EL (cell line): ENCODE measurements around the gene AMZ2.
"Not testable (repeated sequence)": the region's sequence is repeated elsewhere in the genome, so short reads cannot be mapped to it uniquely, and the experiment has no call there.

Experiments used
- DNase-seq: peaks from one replicate; pipeline ENCODE4 v3.0.0-alpha.2; 2016

AMZ2 gene

DNA sequence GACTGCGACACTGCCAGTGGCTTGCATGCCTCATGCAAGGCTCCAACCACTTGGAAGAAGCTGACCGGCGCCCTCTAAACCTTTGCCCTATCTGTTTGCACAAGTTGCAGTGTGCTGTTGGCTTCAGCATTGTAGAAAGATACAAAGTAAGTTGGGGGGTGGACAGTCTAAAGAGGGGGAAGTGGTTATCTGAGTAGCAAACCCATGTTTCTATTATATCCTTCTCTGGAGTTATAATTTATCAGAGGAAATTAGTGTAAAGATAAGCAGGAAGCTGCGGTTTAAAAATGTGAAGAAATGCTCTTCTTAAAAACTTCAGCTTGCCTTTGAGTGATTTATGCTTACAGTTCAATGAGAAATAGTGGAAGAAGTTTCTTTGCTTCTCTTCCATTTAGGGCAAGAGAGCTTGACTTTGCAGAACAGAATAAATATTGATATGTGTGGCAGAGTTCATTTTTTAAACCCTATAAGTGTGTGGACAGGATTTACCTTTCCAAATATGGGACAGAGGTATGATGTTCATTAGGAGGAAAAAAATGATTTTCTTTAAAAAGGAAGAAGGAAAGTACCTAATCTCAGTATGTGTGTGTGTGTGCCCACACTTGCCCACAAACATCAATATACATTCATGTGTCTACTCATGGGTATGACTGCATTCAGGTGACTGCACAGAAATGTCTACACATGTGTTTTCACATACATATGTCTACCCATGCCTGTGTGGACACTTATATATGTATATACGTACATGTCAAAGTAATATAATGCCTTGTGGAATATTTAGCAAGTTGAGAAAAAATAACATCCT lies 8.1 kb downstream of the AMZ2 start:
- DNase-seq: no peak

DNA sequence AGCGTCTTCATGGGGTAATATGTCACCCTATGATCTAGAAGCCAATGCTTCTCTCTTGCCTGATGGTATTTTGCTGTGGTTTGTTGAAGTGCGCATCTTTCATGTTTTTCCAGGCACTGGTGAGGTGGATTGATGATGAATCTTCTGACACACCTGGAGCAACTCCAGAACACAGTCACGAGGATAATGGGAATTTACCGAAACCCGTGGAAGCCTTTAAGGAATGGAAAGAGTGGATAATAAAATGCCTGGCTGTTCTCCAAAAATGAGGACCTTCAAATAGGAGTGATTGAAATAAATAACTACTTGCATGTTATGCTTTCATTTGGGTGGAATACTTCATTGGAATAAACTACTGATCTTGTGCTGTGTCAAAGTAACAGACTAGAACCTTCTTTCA lies 8.9 kb downstream of the AMZ2 start:
- DNase-seq: not testable (repeated sequence)

DNA sequence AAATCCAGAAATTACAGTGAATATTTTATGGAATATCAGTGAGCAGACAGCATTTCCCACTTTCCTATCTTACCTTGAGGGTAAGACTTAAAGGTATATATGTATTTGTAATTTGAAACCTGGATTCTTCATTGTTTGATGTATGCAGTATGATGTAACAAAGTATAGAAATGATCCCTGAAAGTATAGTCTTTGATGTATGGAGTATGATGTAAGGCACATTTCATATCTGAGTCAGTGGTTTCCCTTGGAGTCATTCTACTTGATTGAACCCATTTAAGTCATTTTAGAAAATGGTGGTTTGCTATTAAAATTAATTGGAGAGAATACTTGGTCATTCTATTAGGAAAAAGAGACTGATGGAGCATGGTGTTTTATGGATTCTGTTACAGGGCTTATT lies 10.1 kb downstream of the AMZ2 start:
- DNase-seq: no peak

DNA sequence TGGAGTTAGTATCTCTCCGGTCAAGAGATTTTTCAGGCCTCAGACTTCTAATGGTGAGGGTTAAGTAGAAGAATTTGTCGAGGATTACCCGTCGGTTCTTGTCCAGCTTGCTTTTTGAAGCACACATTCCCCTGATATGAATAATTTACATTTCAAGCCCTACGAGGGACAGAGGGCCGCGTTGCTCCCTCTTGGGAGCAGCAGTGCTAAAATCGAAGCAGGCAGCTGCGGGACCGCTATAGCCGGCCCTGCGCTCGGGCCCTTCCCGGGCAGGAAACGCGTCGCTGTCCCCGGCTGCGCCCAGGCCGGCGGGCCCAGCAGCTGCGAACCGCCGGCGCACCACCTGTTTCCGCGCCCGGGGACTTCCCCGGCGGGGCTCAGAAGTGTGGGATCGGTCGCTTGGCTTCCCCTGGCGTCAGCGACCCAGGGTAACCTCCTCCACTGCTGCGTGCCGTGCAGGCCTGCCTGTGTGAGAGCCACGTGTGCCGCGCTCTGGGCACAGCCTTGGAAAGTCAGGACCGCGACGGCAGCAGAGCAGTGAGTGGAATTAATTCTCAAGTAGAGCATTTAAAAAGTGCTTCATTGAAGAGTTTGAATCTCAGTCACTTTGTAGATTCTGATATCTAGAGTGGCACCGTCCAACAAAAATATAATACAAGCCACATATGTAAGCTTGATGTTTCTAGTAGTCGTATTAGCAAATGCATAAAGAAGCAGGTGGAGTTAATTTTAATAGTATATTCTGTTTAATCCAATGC lies 11.2 kb downstream of the AMZ2 start:
- peak; percentile 46 for DNase-seq

DNA sequence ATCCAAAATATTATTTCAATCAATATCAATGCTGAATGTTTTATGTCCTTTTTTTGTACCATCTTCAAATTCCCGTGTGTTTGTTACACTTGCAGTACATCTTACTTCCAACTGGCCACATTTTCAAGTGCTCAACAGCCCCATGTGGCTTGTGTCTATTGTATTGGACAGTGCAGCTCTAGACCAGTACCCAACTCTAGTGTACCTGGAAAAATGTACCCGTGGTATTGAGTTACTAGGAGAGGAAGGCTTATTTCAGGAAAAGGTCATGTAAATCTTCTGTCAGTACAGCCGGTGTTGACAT lies 11.8 kb downstream of the AMZ2 start:
- DNase-seq: not testable (repeated sequence)

DNA sequence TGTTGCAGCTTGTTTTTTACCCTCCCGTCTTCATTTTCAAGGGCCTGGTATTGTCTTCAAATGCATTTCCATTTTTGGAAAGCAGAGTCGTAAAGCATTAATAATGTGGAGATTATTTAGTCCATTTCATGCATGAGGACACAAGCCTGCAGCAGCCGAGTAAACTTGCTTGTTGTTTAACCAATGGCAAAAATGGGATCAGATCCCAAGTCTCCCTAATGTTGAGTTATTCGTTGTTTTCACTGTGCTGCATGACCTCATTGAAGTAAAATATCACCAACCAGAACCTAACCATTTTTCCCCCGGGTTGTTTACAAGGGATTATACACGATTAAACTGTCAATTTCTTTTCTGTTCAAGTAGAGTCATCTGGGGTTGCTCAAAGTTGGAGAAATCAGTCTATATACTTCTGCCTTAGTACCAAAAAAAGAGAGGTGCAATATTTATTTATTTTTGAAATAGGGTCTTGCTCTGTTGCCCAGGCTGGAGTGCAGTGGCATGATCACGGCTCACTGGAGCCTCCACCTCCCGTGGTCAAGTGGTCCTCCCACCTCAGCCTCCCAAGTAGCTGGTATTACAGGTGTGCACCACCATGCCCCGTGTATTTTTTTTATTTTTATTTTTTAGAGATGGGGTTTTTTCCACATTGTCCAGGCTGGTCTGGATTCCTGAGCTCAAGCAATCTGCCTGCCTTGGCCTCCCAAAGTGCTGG lies 12.4 kb downstream of the AMZ2 start:
- no peak for DNase-seq

DNA sequence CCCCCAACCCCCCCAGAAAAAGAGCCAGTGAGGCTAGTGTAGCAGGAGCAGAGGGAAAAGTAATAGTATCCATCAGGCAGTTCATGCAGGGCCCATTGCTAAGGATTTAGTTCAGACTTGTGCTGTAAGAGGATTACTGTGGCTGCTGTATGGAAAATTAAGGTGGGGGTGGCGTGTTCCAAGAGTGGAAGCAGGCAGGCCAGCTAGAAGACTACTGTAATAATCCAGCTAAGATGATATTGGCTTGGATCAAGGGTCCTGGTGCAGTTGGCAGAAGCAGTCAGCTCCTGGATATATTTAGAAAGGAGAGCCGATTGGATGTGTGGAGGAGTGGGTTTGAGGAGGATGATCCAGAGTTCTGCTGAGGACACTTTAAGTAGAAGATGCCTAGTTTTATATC lies 14.6 kb downstream of the AMZ2 start:
- DNase-seq: not testable (repeated sequence)

DNA sequence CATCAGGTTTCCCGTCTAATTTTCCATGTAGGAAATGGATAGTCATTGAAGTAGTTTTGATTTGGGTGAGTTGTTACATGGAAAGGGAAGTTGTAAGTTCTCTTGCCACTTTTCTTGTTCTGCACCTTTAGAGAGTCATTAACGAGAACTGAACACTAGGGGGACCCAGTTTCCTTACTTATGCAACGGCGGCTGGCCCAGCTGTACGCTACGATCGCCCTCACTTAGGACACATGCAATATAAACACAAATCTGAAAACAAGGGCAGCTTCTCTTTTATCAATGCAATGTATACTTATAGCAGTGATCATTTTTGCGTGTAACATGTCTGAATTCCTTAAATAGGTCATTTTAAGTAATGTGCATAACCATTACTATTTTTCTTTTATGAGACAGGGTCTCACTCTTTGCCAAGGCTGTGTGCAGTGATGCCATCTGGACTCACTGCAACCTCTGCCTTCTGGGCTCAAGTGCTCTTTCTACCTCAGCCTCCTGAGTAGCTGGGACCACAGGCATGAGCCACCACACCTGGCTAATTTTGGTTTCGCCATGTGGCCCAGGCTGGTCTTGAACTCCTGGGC lies 15.3 kb downstream of the AMZ2 start:
- peak; percentile 30 for DNase-seq

DNA sequence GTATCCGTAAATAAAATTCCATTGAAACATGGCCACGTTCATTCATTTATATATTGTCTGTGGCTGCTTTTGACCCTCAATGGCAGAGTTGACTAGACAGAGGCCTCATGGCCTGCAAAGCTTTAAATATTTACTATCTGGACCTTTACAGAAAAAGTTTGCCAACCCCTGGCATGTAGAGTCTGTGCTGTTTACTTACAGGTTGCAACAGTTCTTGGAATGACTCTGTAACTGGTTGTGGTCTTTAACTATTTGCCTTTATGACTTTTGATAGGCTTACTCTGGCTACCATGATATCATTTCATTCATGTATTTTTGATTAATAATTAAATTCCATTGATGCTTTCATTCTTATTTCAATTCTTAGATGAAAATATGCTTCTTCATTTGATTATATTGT lies 18.0 kb downstream of the AMZ2 start:
- not testable (repeated sequence) for DNase-seq

DNA sequence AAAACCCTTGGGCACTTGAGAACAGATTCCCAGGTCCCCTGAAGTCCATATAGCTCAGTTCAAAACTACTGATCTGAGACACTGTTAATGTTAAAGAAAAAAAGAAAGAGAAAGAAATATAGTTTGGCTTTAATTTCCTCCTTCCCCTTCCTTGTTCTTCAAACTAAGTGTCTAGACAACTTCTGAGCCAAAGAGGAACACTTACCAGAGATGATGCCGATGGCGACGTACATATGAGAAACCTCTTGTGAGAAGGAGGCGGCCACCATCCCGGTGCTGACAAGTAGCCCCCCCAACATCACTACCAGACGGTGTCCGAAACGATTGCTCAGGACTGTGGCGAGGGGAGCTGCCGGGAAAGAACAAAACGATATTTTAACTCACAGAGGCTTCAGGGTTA lies 25.9 kb downstream of the AMZ2 start:
- DNase-seq: no peak

DNA sequence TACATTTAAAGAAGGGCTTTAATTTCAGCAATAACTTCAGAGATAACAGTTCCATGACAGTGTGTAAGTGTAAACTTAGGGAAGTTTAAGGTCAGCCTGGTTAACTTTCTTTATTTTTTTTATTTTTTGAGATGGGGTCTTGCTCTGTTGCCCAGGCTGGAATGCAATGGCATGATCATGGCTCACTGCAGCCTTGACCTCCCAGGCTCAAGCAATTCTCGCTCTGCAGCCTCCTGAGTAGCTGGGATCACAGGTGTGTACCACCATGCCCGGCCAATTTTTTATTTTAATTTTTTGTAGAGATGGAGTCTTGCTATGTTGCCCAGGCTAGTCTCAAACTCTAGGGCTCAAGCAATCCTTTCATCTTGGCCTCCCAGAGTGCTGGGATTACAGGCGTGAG lies 28.5 kb downstream of the AMZ2 start:
- DNase-seq: not testable (repeated sequence)

DNA sequence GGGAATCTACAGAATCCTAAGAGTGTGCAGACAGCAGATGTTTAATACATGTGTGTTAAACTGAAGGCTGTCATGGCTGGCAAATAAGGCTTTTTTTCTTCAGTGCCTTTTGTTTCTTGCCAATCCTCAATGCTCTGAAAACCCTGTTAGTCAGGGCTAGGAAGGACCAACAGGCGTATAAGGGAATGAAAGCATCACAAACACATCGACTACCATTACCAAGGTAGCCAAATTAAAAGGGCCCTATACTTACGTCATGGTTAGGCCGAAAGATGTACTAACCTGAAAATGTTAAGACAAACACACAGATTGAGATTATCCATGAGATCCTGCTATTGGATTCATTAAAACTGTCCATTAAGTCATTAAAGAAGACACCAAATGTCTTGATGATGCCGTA lies 30.0 kb downstream of the AMZ2 start:
- no peak for DNase-seq

DNA sequence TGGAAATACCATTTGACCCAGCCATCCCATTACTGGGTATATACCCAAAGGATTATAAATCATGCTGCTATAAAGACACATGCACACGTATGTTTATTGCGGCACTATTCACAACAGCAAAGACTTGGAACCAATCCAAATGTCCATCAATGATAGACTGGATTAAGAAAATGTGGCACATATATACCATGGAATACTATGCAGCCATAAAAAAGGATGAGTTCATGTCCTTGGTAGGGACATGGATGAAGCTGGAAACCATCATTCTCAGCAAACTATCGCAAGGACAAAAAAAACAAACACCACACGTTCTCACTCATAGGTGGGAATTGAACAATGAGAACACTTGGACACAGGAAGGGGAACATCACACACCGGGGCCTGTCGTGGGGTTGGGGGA lies 34.1 kb downstream of the AMZ2 start:
- not testable (repeated sequence) for DNase-seq

DNA sequence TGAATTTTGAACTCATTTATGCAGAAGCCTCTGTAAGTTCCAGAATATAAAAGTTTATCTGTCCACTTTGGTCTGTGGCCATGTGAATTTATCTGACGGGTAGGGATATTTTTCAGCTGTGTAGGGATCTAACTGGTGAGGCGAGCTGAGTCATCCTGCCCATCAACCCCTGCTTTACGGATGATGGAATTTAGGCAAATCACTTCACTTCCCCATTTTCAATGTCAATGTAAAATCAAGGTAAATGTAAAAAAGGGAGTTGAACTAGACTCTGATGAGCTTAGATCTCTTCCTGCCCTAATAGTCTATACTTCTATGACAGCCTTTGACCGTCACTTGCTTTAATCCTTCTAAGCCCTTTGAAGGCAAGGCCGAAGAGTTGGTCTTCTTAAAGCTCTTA lies 40.5 kb downstream of the AMZ2 start:
- peak; percentile 15 for DNase-seq

DNA sequence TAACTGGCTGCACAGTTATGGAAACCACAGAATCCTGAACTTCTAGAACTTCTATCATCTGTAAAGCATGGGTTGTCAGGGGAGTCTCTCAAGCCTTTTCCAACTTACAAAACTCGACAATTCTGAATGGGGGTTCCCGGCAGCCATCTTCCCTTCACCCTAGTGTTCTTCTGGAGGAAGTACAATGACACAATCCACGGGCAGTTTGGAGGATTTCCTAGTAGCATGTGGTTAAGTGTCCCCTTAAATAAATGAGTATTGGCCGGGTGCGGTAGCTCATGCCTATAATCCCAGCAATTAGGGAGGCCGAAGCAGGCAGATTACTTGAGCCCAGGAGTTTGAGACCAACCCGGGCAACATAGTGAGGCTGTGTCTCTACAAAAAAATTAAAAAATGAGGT lies 41.0 kb downstream of the AMZ2 start:
- DNase-seq: no peak

DNA sequence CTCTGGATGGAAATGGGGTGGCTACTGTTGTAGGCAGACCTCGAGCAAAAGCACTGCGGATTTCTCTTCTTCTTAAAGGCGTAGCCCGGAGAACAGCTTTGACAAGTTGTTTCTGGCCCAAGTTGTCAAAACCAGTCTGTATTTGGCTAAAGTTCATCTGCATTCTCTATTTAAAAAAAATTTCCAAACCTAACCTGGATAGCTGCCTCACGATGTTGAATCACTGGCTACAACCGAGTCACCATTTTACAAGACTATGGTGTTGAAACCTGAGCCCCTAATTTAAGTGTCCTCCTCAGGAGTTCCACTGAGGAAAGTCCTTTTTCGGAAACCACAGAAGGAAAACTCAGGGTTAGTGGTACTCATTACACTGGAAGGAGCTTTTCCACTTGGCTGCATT lies 41.6 kb downstream of the AMZ2 start:
- DNase-seq: no peak

DNA sequence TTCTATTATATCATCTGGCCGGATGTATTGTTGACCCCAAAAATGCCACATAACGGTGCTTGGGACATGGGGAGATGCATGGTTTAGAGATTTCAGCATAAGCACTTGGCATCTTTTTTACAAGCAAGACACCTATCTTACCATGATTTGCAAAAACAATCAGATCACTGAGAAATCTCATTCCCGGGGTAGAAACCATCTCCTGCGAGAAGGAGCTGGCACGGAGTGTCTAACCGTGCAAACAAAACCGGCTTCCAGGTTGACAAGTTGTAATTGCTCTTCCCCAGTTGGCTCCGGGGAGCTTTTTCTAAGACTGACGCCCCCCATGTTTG lies 42.1 kb downstream of the AMZ2 start:
- no peak for DNase-seq

DNA sequence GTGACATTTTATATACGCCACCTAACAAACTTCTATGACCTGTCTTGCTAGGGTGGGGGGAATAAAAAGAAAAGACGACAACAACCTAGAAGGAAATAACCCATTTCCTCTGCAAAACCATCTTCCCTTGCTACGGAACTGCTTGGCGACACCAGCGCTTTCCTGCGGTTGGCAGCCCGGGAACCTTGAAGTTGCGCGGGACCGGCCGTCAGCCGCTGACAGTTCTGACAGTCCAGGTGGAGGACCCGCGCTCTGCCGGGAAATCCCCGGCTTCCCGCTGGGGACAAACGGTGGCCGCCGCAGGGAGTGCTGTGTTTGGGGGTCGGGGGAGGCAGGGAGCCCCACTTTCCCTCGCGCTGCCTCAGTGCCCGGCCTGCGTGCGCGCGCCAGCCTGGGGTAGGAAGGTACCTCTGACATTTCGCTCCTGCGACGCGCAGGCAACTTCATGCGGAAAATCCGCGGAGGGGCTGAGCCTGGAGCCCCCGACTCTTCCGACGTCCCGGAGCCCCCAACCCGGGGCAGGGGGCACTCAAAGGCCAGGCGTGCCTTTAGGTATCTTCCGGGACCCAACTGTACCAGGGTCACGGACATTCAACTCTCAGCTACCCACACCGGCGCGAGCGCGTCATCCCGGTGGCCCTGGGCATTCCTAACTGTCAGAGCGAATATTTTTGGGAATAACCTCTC lies 42.6 kb downstream of the AMZ2 start:
- DNase-seq: peak; percentile 18

DNA sequence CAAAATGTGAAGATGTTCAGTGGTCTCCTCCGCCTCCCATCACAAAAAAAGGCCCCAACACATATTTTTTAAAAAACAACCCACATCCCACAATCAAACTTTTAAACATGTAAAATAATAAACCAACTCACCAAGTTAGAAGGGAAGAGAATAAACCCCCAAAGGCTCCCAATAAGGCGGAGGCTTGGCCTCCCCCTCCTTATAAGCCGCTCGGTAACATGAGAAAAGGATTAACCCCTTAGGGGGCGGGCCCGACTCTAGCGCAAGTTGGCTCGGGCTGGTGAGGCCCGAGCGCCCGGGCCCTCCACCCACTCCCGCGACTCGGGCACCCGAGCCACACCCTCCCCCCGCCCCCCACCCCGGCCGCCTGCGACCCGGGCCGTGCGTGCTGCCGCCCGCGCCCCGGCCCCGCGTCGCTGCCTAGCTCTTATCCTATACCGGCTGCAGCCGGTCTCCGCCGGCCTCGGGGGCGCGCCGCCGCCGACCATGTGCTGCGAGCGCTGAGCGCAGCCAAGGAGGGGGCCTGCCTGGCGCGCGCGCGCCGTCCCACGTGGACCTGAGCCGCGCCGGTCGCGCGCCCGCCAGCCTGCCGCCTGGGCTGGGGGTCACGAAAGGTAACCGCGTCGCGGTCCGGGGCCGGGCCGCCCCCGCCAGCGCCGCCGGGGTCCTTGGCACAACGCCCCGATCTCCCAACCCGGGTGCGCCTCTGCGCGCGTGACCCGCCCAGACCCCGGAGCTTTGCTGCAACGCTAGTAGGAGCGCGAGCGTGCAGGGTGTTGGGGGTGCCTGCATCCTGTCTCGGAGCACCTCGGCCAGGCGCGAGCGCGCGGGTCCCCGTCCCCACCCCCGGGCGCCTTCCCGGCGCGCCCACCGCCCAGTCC lies 43.4 kb downstream of the AMZ2 start, which contains the start of the genes ARSG and SLC16A6:
Gene ARSG, plus strand, starts transcription at position 541 of the 881 bp plus-strand sequence. CDS start 15,999 bp downstream, outside the sequence.
Gene SLC16A6, minus strand, starts transcription at position 173 of the 881 bp plus-strand sequence. CDS start 12,807 bp downstream, outside the sequence.
- DNase-seq: peak; percentile 73

DNA sequence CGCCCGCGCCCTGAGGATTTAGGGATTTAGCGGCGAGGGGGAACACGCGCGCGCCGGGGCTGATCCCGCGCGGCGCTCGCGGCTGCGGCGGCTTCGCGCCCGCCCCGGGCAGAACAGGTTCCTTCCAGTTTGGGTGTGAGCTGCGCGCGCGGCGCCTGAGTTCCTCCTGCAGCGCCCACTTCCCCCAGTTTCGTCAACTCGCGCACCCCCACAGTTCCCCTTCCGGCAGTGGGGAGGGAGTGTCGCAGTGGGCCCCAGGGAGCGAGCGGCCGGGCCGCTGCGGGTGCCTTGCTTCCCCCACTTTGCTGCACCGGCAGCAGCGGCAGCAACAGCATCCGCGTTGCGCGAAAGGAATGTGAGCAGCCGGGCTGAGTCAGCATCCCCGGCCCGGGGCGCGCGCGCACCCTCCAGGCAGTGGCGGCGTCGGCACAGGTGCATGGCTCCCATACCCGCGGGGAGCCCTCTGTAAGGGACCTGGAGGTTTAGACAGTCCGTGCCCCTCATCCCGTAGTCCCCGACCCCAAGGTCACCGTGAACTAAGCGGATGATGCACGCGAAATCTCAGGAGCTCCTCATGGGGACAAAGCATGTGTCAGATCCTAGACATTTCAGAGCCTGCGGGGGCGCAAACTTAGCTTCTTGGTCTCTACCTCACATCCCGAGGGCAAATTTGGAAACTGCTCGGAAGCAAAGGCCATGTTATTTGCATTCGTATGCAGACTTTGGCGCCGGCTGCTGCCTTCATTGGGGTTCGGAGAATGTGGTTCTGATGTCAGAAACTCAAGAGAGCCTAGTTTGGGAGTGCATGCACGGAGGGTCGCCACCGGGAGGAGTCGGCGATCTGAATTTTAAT lies 44.2 kb downstream of the AMZ2 start:
- DNase-seq: peak; percentile 85

DNA sequence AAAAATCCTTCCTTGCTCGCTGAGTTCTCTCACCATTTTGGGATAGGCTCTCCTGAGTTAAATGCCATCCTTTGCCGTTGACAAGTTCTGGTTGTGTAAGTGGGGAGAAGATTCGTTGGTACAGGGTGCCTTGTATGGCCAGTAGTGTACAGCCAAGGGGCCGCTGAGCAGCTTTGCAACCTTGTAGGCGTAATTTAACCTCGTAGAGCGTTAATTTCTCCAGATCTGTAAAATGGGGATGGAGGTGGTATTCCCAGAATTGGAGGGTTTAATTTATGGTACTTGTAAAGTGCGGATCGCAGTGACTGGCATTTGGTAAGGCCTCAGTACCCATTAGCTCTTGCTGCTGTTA lies 44.8 kb downstream of the AMZ2 start:
- DNase-seq: no peak
